ENCODE data around the gene PRKAG2.

PRKAG2 gene

DNA sequence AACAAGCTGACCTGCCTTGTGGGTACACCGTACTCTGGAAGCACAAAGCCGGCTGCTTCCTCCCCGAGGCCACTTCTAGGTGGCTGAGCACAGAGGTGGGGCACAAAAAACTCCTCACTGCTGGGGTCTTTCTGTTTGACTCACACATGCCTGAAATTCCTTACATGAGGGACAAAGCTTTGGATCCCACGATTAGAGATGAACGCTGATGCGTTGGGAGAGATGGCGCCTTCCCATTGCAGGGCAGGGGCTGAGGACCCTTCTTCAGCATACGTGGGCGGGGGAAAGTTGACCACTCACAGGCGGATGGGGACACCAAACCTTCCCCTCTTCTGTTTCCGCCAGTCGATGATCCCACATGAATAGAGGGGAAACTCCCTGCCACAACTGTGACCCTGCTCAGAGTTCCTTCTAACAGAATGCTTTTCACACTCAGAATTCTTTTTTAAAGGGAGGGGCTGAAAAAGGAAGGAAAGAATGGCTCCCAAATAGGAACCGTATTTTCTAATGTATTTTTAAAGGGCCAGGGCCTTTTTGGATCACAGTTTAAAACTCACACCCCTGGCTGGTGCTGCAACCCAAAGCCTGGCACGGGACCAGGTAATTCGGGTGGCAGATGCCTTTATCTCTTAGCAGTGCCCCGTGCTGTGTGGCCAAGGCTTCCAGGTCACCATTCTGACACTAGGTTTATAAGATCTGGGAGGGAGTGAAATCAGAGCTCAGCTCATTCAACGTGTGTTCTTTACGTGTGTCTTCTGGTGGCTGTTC, 134.0 kb downstream of the PRKAG2 start:
- Histone ChIP-seq H3K4me2 (ENCODE audit: low read depth, low read length, poor library complexity, severe bottlenecking) (no peak overlapping the region), H3K4me3 (ENCODE audit: insufficient read depth, low read length, poor library complexity, severe bottlenecking) (no peak overlapping the region), H3K27me3 (ENCODE audit: low read length) (no peaks in the 10 kb centered on the region), H4K20me1 (ENCODE audit: low read depth, low read length) (no peaks in the 10 kb centered on the region), H3K9ac (ENCODE audit: low read length) (no peak overlapping the region), H3K79me2 (ENCODE audit: insufficient read depth, low read length) (no peaks in the 10 kb centered on the region), H3K9me3 (ENCODE audit: insufficient read depth, low read length) (no peaks in the 10 kb centered on the region), H3K9me2 (replicated peaks; ENCODE audit: insufficient read depth, low read length) (no peaks in the 10 kb centered on the region), H3K27ac (ENCODE audit: low read depth, low read length) (no peak overlapping the region), H3K36me3 (ENCODE audit: low read length) (no peaks in the 10 kb centered on the region), H3F3A (ENCODE audit: insufficient read depth) (no peaks in the 10 kb centered on the region), H2AFZ (ENCODE audit: low read depth, low read length, severe bottlenecking) (no peak overlapping the region)
- TF ChIP-seq, protein P1, sequence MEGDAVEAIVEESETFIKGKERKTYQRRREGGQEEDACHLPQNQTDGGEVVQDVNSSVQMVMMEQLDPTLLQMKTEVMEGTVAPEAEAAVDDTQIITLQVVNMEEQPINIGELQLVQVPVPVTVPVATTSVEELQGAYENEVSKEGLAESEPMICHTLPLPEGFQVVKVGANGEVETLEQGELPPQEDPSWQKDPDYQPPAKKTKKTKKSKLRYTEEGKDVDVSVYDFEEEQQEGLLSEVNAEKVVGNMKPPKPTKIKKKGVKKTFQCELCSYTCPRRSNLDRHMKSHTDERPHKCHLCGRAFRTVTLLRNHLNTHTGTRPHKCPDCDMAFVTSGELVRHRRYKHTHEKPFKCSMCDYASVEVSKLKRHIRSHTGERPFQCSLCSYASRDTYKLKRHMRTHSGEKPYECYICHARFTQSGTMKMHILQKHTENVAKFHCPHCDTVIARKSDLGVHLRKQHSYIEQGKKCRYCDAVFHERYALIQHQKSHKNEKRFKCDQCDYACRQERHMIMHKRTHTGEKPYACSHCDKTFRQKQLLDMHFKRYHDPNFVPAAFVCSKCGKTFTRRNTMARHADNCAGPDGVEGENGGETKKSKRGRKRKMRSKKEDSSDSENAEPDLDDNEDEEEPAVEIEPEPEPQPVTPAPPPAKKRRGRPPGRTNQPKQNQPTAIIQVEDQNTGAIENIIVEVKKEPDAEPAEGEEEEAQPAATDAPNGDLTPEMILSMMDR (IDR thresholded peaks at IDR 0.05; ENCODE audit: insufficient read depth, low read length, poor library complexity, severe bottlenecking), result no peak
- TF ChIP-seq EZH2phosphoT487 (conservative IDR thresholded peaks at IDR 0.05; ENCODE audit: low read length), result no peak

DNA sequence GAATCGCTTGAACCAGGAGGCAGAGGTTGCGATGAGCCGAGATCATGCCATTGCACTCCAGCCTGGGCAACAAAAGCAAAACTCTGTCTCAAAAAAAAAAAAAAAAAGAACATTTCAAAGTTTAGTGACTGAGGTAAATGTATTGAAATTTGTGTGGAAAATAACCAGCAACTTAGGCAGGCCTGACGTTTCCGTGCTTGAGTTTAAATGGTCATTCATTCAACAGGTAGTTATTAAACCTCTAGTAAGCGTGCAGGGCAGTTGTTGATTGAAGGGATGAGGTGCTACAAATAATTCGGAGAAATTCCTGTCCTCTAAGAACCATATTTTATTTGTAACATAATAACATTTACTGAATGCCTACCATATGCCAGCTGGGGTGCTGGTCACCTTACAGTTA, 135.3 kb downstream of the PRKAG2 start:
- no peaks in the 10 kb centered on the region for H3K9me3 ChIP-seq (ENCODE audit: insufficient read depth, low read length)
- no peaks in the 10 kb centered on the region for H3K36me3 ChIP-seq (ENCODE audit: low read length)
- no peaks in the 10 kb centered on the region for H3K27me3 ChIP-seq (ENCODE audit: low read length)
- H3K9me2 ChIP-seq (replicated peaks; ENCODE audit: insufficient read depth, low read length), result no peaks in the 10 kb centered on the region
- H3K79me2 ChIP-seq (ENCODE audit: insufficient read depth, low read length), result no peaks in the 10 kb centered on the region
- no peak overlapping the region for H3K4me2 ChIP-seq (ENCODE audit: low read depth, low read length, poor library complexity, severe bottlenecking)
- no peaks in the 10 kb centered on the region for H4K20me1 ChIP-seq (ENCODE audit: low read depth, low read length)
- H3F3A ChIP-seq (ENCODE audit: insufficient read depth), result no peaks in the 10 kb centered on the region
- H3K4me3 ChIP-seq (ENCODE audit: insufficient read depth, low read length, poor library complexity, severe bottlenecking), result no peak overlapping the region
- no peak overlapping the region for H3K27ac ChIP-seq (ENCODE audit: low read depth, low read length)
- no peak overlapping the region for H3K9ac ChIP-seq (ENCODE audit: low read length)
- H2AFZ ChIP-seq (ENCODE audit: low read depth, low read length, severe bottlenecking), result no peak overlapping the region
- no peak for TF ChIP-seq EZH2phosphoT487 (conservative IDR thresholded peaks at IDR 0.05; ENCODE audit: low read length)
- TF ChIP-seq, protein P1 (IDR thresholded peaks at IDR 0.05; ENCODE audit: insufficient read depth, low read length, poor library complexity, severe bottlenecking), result no peak

DNA sequence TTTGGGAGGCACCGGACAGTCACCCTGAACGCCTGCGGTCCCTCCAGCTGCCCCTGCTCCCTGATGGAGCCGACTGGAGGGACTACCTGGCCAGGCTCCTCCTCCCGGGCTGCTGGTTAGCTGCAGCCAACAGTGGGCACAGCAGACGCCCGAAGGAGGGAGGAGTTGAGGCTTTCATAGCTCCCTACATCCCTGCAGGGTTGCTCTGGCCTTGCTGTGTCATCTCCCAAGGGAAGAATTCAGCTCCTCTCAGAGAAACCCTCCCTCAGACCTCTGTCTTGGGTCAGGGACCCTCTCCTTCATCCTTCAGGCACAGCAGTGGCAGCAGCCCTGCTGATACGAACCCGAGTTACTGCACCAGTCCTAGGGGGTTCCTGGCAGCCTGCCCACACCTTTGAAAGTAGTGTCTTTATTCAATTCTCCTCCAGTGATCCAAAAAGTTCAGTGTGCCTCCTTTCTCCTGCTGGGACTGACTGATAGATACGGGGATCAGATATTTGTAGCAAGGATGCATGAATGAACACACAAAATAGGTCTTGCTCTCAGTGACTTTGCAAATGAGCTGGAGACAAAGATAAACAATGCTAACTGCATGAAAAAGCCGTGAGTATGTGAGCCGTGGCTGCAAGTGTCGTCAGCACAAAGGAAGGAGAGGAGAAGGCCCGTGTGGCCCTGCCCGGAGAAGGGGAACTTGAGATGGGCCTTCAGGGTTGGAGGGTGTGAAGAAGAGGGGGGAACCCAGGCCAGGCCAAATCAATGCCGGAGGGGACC, 136.6 kb downstream of the PRKAG2 start:
- H4K20me1 ChIP-seq (ENCODE audit: low read depth, low read length), result no peaks in the 10 kb centered on the region
- no peaks in the 10 kb centered on the region for H3K36me3 ChIP-seq (ENCODE audit: low read length)
- no peaks in the 10 kb centered on the region for H3K27me3 ChIP-seq (ENCODE audit: low read length)
- H3F3A ChIP-seq (ENCODE audit: insufficient read depth), result no peaks in the 10 kb centered on the region
- H3K9me3 ChIP-seq (ENCODE audit: insufficient read depth, low read length), result no peaks in the 10 kb centered on the region
- no peak overlapping the region for H3K27ac ChIP-seq (ENCODE audit: low read depth, low read length)
- no peaks in the 10 kb centered on the region for H3K9me2 ChIP-seq (replicated peaks; ENCODE audit: insufficient read depth, low read length)
- no peak overlapping the region for H3K4me2 ChIP-seq (ENCODE audit: low read depth, low read length, poor library complexity, severe bottlenecking)
- no peak overlapping the region for H2AFZ ChIP-seq (ENCODE audit: low read depth, low read length, severe bottlenecking)
- H3K79me2 ChIP-seq (ENCODE audit: insufficient read depth, low read length), result no peaks in the 10 kb centered on the region
- no peak overlapping the region for H3K9ac ChIP-seq (ENCODE audit: low read length)
- no peak overlapping the region for H3K4me3 ChIP-seq (ENCODE audit: insufficient read depth, low read length, poor library complexity, severe bottlenecking)
- TF ChIP-seq, protein P1 (IDR thresholded peaks at IDR 0.05; ENCODE audit: insufficient read depth, low read length, poor library complexity, severe bottlenecking), result no peak
- TF ChIP-seq EZH2phosphoT487 (conservative IDR thresholded peaks at IDR 0.05; ENCODE audit: low read length), result no peak
